KMS-11 (cell line): Measurements from ENCODE around the gene VPS54.

Experiments used
- H2AFZ ChIP-seq: fragments of 200-600 bp; sonication (generic); 2 replicates; pipeline ENCODE4 v1.6.1; 2016; ENCODE audit warnings: antibody characterized with exemption, mixed run types, low read depth
- H3K27ac ChIP-seq: fragments of 200-600 bp; sonication (generic); 2 replicates; pipeline ENCODE4 v1.6.1; 2016; ENCODE audit warnings: mild to moderate bottlenecking, mixed run types
- H3K27me3 ChIP-seq: fragments of 200-600 bp; sonication (generic); 2 replicates; pipeline ENCODE4 v1.6.1; 2017; ENCODE audit warnings: mild to moderate bottlenecking, low read depth, mixed run types, moderate library complexity; ENCODE audit not compliant: insufficient read depth
- H3K36me3 ChIP-seq: fragments of 200-600 bp; sonication (generic); 2 replicates; pipeline ENCODE4 v1.6.1; 2017; ENCODE audit warnings: mild to moderate bottlenecking, mixed run types; ENCODE audit not compliant: insufficient read depth
- H3K4me1 ChIP-seq: fragments of 200-600 bp; sonication (generic); 2 replicates; pipeline ENCODE4 v1.6.1; 2016; ENCODE audit warnings: mild to moderate bottlenecking, low read depth, mixed run types; ENCODE audit not compliant: poor library complexity, severe bottlenecking
- H3K4me2 ChIP-seq: fragments of 200-600 bp; sonication (generic); 2 replicates; pipeline ENCODE4 v1.7.0; 2016; ENCODE audit warnings: mild to moderate bottlenecking, mixed run types
- H3K4me3 ChIP-seq: fragments of 200-600 bp; sonication (generic); IDR thresholded peaks from 2 replicates; pipeline ENCODE4 v1.6.1; 2017; ENCODE audit warnings: low read depth, low read length, mixed read lengths; ENCODE audit not compliant: insufficient read depth
- H3K79me2 ChIP-seq: fragments of 200-600 bp; sonication (generic); 2 replicates; pipeline ENCODE4 v1.6.1; 2016; ENCODE audit warnings: low read depth, mixed run types; ENCODE audit not compliant: insufficient read depth
- H3K9ac ChIP-seq: fragments of 200-600 bp; sonication (generic); 2 replicates; pipeline ENCODE4 v1.6.1; 2016; ENCODE audit warnings: mild to moderate bottlenecking, mixed run types
- H4K20me1 ChIP-seq: fragments of 200-600 bp; sonication (generic); 2 replicates; pipeline ENCODE4 v1.6.1; 2016; ENCODE audit warnings: mild to moderate bottlenecking, mixed run types; ENCODE audit not compliant: insufficient read depth
- CTCF ChIP-seq: fragments of 200-600 bp; sonication (generic); conservative IDR thresholded peaks from 2 replicates; pipeline ENCODE4 v1.6.1; 2017; ENCODE audit warnings: low read depth, mild to moderate bottlenecking, antibody characterized with exemption, low read length, moderate library complexity, mixed read lengths

The VPS54 gene

GRCh38 chr2:63898839-63899238 lies 120.4 kb downstream of the VPS54 start:
- no peak overlapping the region for H2AFZ ChIP-seq
- TF ChIP-seq CTCF = no peak
- no peak overlapping the region for H3K27ac ChIP-seq
- no peaks in the 10 kb centered on the region for H3K79me2 ChIP-seq
- no peak overlapping the region for H3K4me2 ChIP-seq
- no peak overlapping the region for H3K4me3 ChIP-seq
- H3K27me3 ChIP-seq = no peaks in the 10 kb centered on the region
- H4K20me1 ChIP-seq = no peaks in the 10 kb centered on the region
- peaks cover 13% of the 10 kb centered on the region for H3K4me1 ChIP-seq
- H3K9ac ChIP-seq = no peak overlapping the region
- peaks cover under 1% of the 10 kb centered on the region; the same call in 1 of the 2 replicates for H3K36me3 ChIP-seq

GRCh38 chr2:63894167-63894566 lies 125.1 kb downstream of the VPS54 start:
- no peak for TF ChIP-seq CTCF
- H3K27ac ChIP-seq = no peak overlapping the region
- H3K36me3 ChIP-seq = no peaks in the 10 kb centered on the region; the same call in 1 of the 2 replicates
- peaks cover 3% of the 10 kb centered on the region for H3K4me1 ChIP-seq
- H4K20me1 ChIP-seq = no peaks in the 10 kb centered on the region
- H3K79me2 ChIP-seq = no peaks in the 10 kb centered on the region
- H3K4me3 ChIP-seq = no peak overlapping the region
- no peak overlapping the region for H3K9ac ChIP-seq
- H2AFZ ChIP-seq = no peak overlapping the region
- no peak overlapping the region for H3K4me2 ChIP-seq
- no peaks in the 10 kb centered on the region for H3K27me3 ChIP-seq

GRCh38 chr2:63893163-63893562 lies 126.1 kb downstream of the VPS54 start:
- TF ChIP-seq CTCF = no peak
- H3K36me3 ChIP-seq = no peaks in the 10 kb centered on the region; the same call in 1 of the 2 replicates
- H2AFZ ChIP-seq = no peak overlapping the region
- peaks cover 13% of the 10 kb centered on the region for H3K4me1 ChIP-seq
- no peak overlapping the region for H3K4me3 ChIP-seq
- H3K79me2 ChIP-seq = no peaks in the 10 kb centered on the region
- H3K4me2 ChIP-seq = no peak overlapping the region
- no peaks in the 10 kb centered on the region for H3K27me3 ChIP-seq
- H3K9ac ChIP-seq = no peak overlapping the region
- H4K20me1 ChIP-seq = no peaks in the 10 kb centered on the region
- no peak overlapping the region for H3K27ac ChIP-seq

- no peak overlapping the region for H3K4me3 ChIP-seq
- H3K79me2 ChIP-seq = no peaks in the 10 kb centered on the region
- no peak overlapping the region for H3K4me2 ChIP-seq
- H3K27ac ChIP-seq = no peak overlapping the region
- peaks cover 14% of the 10 kb centered on the region for H3K4me1 ChIP-seq
- no peak for TF ChIP-seq CTCF
- H3K9ac ChIP-seq = no peak overlapping the region
- H4K20me1 ChIP-seq = no peaks in the 10 kb centered on the region
- no peaks in the 10 kb centered on the region; the same call in 1 of the 2 replicates for H3K36me3 ChIP-seq
- H2AFZ ChIP-seq = no peak overlapping the region
- no peaks in the 10 kb centered on the region for H3K27me3 ChIP-seq
Observed at GRCh38 chr2:63891488-63892030, 127.7 kb downstream of the VPS54 start.
